Measurements from ENCODE around the gene SFTA2. TPM values are rescaled to one million over a fixed set of nuclear protein-coding genes. Genes with fewer than 3 reads are reported as not detected.
A peak's percentile ranks its signal among the peaks of the same experiment; 100 is the strongest.

Gene SFTA2
- total and polyA plus RNA-seq, 9 of the 15 experiments (the other 6 are each of a cell fraction or from before 2014, with no cell fraction given), result not detected

DNA sequence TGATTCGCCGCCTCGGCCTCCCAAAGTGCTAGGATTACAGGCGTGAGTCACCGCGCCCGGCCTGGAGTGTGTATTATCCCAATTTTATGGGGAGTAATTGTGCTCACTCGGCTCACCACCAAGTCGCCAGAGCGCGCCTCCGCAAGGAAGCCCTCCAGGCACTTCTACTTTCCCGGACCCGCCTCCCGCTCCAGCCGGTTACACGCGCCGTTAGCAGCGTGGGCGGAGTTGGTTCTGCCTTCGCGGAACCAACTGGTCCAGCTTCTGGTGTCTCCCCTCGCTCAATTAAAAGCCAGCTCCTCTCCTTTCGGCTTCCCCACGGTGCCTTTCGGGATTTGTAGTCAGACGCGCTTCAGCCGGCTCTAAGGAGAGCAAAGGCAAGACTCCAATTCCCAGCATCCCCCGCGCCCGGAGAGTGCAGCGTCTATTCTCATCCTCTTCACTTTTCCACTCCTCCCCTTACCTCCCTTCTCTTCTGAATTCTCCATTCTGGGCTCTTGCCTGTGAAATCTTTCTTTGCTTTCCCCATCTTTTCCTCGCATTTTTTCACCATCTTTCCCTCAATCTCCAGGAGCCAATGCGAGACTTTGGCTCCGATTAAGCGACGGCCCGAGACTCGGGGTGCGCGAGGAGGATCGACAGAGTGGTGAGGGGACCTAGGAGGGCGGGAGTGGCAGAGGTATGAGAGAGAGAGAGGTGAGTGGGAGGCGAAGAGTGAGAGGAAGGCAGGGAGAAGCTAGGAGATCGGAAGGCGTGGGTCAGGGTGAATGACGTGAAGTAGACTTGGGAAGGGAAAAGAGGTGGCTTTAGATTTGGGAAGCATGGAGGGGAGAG, 24.0 kb downstream of the SFTA2 start, which contains the start of gene GTF2H4 (continued):
- peak; percentile 96 for TF ChIP-seq TOE1 (IDR thresholded peaks at IDR 0.05; ENCODE audit: borderline replicate concordance)
- peak; percentile 47; the same call in 1 of the 2 replicates for TF ChIP-seq TOE1 (CRISPR knock-in tag; IDR thresholded peaks at IDR 0.05; ENCODE audit: borderline replicate concordance, low read depth)
- TF ChIP-seq HNRNPH1 (optimal IDR thresholded peaks at IDR 0.05; ENCODE audit: low read depth, low read length), result no peak
- TF ChIP-seq ETV1 (tag; conservative IDR thresholded peaks at IDR 0.05; ENCODE audit: low read depth), result peak; percentile 81
- TF ChIP-seq CBFA2T3 (IDR thresholded peaks at IDR 0.05), result no peak
- 0 out of 2 replicates have a peak, but pooled peaks have one; percentile 45 for TF ChIP-seq ZNF165 (CRISPR knock-in tag; IDR thresholded peaks at IDR 0.05; ENCODE audit: borderline replicate concordance)
- TF ChIP-seq ZNF134 (CRISPR knock-in tag; conservative IDR thresholded peaks at IDR 0.05), result peak; percentile 79
- TF ChIP-seq NRF1 (conservative IDR thresholded peaks at IDR 0.05 in 1 of 2, IDR thresholded peaks at IDR 0.05 in 1 of 2), result peak; percentile 58 to 69
- TF ChIP-seq, protein P1, sequence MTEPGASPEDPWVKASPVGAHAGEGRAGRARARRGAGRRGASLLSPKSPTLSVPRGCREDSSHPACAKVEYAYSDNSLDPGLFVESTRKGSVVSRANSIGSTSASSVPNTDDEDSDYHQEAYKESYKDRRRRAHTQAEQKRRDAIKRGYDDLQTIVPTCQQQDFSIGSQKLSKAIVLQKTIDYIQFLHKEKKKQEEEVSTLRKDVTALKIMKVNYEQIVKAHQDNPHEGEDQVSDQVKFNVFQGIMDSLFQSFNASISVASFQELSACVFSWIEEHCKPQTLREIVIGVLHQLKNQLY (CRISPR knock-in tag; conservative IDR thresholded peaks at IDR 0.05), result no peak
- TF ChIP-seq KLF10 (CRISPR knock-in tag; IDR thresholded peaks at IDR 0.05), result no peak
- no peak for TF ChIP-seq PPARD (CRISPR knock-in tag; IDR thresholded peaks at IDR 0.05)
- TF ChIP-seq SMARCC2 (IDR thresholded peaks at IDR 0.05; ENCODE audit: low read depth), result 0 out of 2 replicates have a peak, but pooled peaks have one; percentile 42
- no peak for TF ChIP-seq MAFF (IDR thresholded peaks at IDR 0.05; ENCODE audit: low read length)
- TF ChIP-seq NEUROD1 (IDR thresholded peaks at IDR 0.05; ENCODE audit: borderline replicate concordance, low read depth, low read length, partially characterized antibody), result peak; percentile 59
- peak; percentile 91 for TF ChIP-seq CREM (IDR thresholded peaks at IDR 0.05; ENCODE audit: low read depth)
- TF ChIP-seq ZNF12 (CRISPR knock-in tag; IDR thresholded peaks at IDR 0.05), result no peak
- TF ChIP-seq CHCHD3 (CRISPR knock-in tag; IDR thresholded peaks at IDR 0.05), result no peak
- no peak for TF ChIP-seq GATAD2A (IDR thresholded peaks at IDR 0.05)
- peak; percentile 95 to 97 for TF ChIP-seq MAZ (CRISPR knock-in tag; conservative IDR thresholded peaks at IDR 0.05 in 1 of 2, IDR thresholded peaks at IDR 0.05 in 1 of 2)
- peak; percentile 22 for TF ChIP-seq POLR3A (IDR thresholded peaks at IDR 0.05; ENCODE audit: borderline replicate concordance, extremely low read depth, insufficient read depth, insufficient read length)
- TF ChIP-seq MCM3 (IDR thresholded peaks at IDR 0.05), result no peak
- TF ChIP-seq, protein P2, sequence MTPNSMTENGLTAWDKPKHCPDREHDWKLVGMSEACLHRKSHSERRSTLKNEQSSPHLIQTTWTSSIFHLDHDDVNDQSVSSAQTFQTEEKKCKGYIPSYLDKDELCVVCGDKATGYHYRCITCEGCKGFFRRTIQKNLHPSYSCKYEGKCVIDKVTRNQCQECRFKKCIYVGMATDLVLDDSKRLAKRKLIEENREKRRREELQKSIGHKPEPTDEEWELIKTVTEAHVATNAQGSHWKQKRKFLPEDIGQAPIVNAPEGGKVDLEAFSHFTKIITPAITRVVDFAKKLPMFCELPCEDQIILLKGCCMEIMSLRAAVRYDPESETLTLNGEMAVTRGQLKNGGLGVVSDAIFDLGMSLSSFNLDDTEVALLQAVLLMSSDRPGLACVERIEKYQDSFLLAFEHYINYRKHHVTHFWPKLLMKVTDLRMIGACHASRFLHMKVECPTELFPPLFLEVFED (CRISPR knock-in tag; conservative IDR thresholded peaks at IDR 0.05), result peak; percentile 84; the same call in 1 of the 2 replicates
- TF ChIP-seq NFATC3 (IDR thresholded peaks at IDR 0.05), result peak; percentile 93
- peak; percentile 99 for TF ChIP-seq C11orf30 (IDR thresholded peaks at IDR 0.05; ENCODE audit: low read depth)
- TF ChIP-seq, protein P3, sequence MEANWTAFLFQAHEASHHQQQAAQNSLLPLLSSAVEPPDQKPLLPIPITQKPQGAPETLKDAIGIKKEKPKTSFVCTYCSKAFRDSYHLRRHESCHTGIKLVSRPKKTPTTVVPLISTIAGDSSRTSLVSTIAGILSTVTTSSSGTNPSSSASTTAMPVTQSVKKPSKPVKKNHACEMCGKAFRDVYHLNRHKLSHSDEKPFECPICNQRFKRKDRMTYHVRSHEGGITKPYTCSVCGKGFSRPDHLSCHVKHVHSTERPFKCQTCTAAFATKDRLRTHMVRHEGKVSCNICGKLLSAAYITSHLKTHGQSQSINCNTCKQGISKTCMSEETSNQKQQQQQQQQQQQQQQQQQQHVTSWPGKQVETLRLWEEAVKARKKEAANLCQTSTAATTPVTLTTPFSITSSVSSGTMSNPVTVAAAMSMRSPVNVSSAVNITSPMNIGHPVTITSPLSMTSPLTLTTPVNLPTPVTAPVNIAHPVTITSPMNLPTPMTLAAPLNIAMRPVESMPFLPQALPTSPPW (CRISPR knock-in tag; IDR thresholded peaks at IDR 0.05), result peak; percentile 87
- peak; percentile 84 for TF ChIP-seq BACH1 (tag; IDR thresholded peaks at IDR 0.05)

Measured in K562 (cell line).